Endothelial cell of umbilical vein (primary cell): Measurements from ENCODE around the gene STAT5B. TPM values are rescaled to one million over a fixed set of nuclear protein-coding genes. Genes with fewer than 3 reads are reported as not detected.
A peak's percentile ranks its signal among the peaks of the same experiment; 100 is the strongest.

Source experiments
- BruUV-seq: library from RNA; stranded (reverse); fragments of 400-500 nt; replicated peaks from 2 replicates; lab custom pipeline; 2021; lab: Mats Ljungman, UMichigan
- CTCF ChIA-PET: fragments of 300-600, 350-600 bp; sonication (Branson Sonifier 250); formaldehyde crosslinking; loops from one replicate; lab custom pipeline; 2021; ENCODE audit warnings: antibody characterized with exemption, inconsistent platforms; lab: Charles Lee
- POLR2A ChIA-PET: fragments of 300-600, 350-600 bp; sonication (Branson Sonifier 250); formaldehyde crosslinking; loops from one replicate; lab custom pipeline; 2021; ENCODE audit warnings: antibody characterized with exemption, inconsistent platforms; lab: Charles Lee
- DNase-seq: peaks from one replicate; pipeline ENCODE4 v3.0.0-alpha.2; 2011; ENCODE audit warnings: low read depth, low spot score
- FAIRE-seq: peaks from 2 replicates; lab custom pipeline; 2011; peaks lifted over from hg19 to GRCh38; lab: Jason Lieb, UNC
- H2AFZ ChIP-seq: 2 replicates; pipeline ENCODE4 v1.6.0; 2012; ENCODE audit warnings: low read depth, low read length, control low read depth, inconsistent platforms
- H3K27ac ChIP-seq: 2 replicates; pipeline ENCODE4 v1.5.1; 2011; ENCODE audit warnings: low read depth, mild to moderate bottlenecking, control low read depth, low read length, moderate library complexity; ENCODE audit not compliant: insufficient read depth
- H3K27me3 ChIP-seq, 2 experiments: 2 replicates each; pipeline versions ENCODE4 v1.6.0 to v1.6.1; 2011; ENCODE audit warnings: low read length in 2 of 2, mixed read lengths in 1 of 2; ENCODE audit not compliant: control insufficient read depth in 2 of 2, insufficient read depth in 2 of 2
- H3K36me3 ChIP-seq, 2 experiments: 2 replicates in 1 of 2; 3 replicates in 1 of 2; pipeline ENCODE4 v1.5.1; 2011; ENCODE audit warnings: low read length in 2 of 2, mild to moderate bottlenecking in 1 of 2, moderate library complexity in 1 of 2; ENCODE audit not compliant: control insufficient read depth in 2 of 2, insufficient read depth in 2 of 2; ENCODE audit errors: extremely low read depth in 1 of 2
- H3K4me1 ChIP-seq: 3 replicates; pipeline ENCODE4 v1.5.1; 2011; ENCODE audit warnings: mild to moderate bottlenecking, low read length; ENCODE audit not compliant: control insufficient read depth, insufficient read depth; ENCODE audit errors: extremely low read depth
- H3K4me2 ChIP-seq: 2 replicates; pipeline ENCODE4 v1.6.1; 2011; ENCODE audit warnings: low read length, control low read depth, mixed read lengths; ENCODE audit not compliant: insufficient read depth
- H3K4me3 ChIP-seq, 3 experiments: fragments of 200-600 bp in 1 of 3; sonication (generic), shearing (Covaris generic) in 1 of 3; replicated peaks in 1 of 3; 2 replicates each; pipeline ENCODE4 v1.5.1; 2011 to 2016; ENCODE audit warnings: control low read depth in 3 of 3, low read length in 3 of 3, mild to moderate bottlenecking in 2 of 3, inconsistent platforms in 1 of 3, low read depth in 1 of 3, moderate library complexity in 1 of 3; ENCODE audit not compliant: insufficient read depth in 1 of 3
- H3K79me2 ChIP-seq: 2 replicates; pipeline ENCODE4 v1.6.0; 2012; ENCODE audit warnings: low read length, inconsistent platforms; ENCODE audit not compliant: control insufficient read depth, insufficient read depth
- H3K9ac ChIP-seq: replicated peaks from 2 replicates; pipeline ENCODE3; 2011; ENCODE audit warnings: low read length, control low read depth; ENCODE audit not compliant: insufficient read depth; ENCODE audit errors: extremely low read depth
- H3K9me1 ChIP-seq: replicated peaks from 3 replicates; pipeline ENCODE4 v1.6.0; 2011; ENCODE audit warnings: mild to moderate bottlenecking, low read length; ENCODE audit not compliant: control insufficient read depth, insufficient read depth; ENCODE audit errors: extremely low read depth
- H3K9me3 ChIP-seq: replicated peaks from 2 replicates; pipeline ENCODE4 v1.5.1; 2012; ENCODE audit warnings: low read length, inconsistent platforms; ENCODE audit not compliant: control insufficient read depth, insufficient read depth
- H4K20me1 ChIP-seq: replicated peaks from 2 replicates; pipeline ENCODE3; 2011; ENCODE audit warnings: mild to moderate bottlenecking, low read length; ENCODE audit not compliant: control insufficient read depth, insufficient read depth; ENCODE audit errors: extremely low read depth
- FOS ChIP-seq: IDR thresholded peaks from 2 replicates; pipeline ENCODE4 v1.6.1; 2011; ENCODE audit warnings: mild to moderate bottlenecking, low read length, moderate library complexity, borderline replicate concordance; ENCODE audit not compliant: insufficient read depth
- GATA2 ChIP-seq: IDR thresholded peaks from 2 replicates; pipeline ENCODE4 v1.7.0; 2011; ENCODE audit warnings: low read depth, mild to moderate bottlenecking, moderate library complexity, mixed read lengths, low read length; ENCODE audit not compliant: insufficient read length, insufficient read depth
- JUN ChIP-seq: IDR thresholded peaks from 2 replicates; pipeline ENCODE4 v1.6.1; 2011; ENCODE audit warnings: borderline replicate concordance, low read depth; ENCODE audit not compliant: insufficient read length, insufficient read depth
- MYC ChIP-seq: IDR thresholded peaks from one replicate; pipeline ENCODE4 v1.6.1; 2011; ENCODE audit warnings: mild to moderate bottlenecking, low read depth, low read length
- POLR2A ChIP-seq: IDR thresholded peaks from 2 replicates; pipeline ENCODE4 v1.6.1; 2012; ENCODE audit warnings: low read depth, mild to moderate bottlenecking, control low read depth, low read length
- POLR2AphosphoS5 ChIP-seq: IDR thresholded peaks from 2 replicates; pipeline ENCODE4 v1.6.1; 2012; ENCODE audit warnings: low read depth, mild to moderate bottlenecking, control low read depth, low read length, moderate library complexity; ENCODE audit not compliant: insufficient read depth
- dilution Hi-C: fragments of 300-500 bp; cut with MboI; formaldehyde crosslinking; loops from one replicate; pipeline ENCODE4 v1.15.0; 2019; ENCODE audit warnings: low sequenced_read_pairs; ENCODE audit not compliant: extremely low pct_ligation_motif_present
- intact Hi-C: fragments of 100-400 bp; cut with micrococcal nuclease; formaldehyde crosslinking; loops from one replicate; pipeline ENCODE4 v1.10.0; 2022
- polyA plus RNA-seq, 4 experiments: library from polyadenylated mRNA; depleted of rRNA in 3 of 4; stranded (reverse) in 3 of 4; unstranded in 1 of 4; fragments of >200 nt; gene quantifications; 2 replicates each; pipeline versions ENCODE4 v1.2.1 to v1.2.3, GENCODE V29; 2011 to 2012; ENCODE audit warnings: missing spikeins in 1 of 4
- total RNA-seq: library from RNA; stranded (reverse); gene quantifications from 2 replicates; pipeline ENCODE4 v1.2.3, GENCODE V29; 2021
- TF ChIP-seq, protein P1 (sequence below): IDR thresholded peaks from 2 replicates; pipeline ENCODE4 v1.6.1; 2011; ENCODE audit not compliant: insufficient read depth, insufficient read length
- TF ChIP-seq, protein P2 (sequence below), 2 donors: IDR thresholded peaks; 1 replicate in 1 of 2; 2 replicates in 1 of 2; pipeline ENCODE4 v1.5.1; 2011; ENCODE audit warnings: low read length in 2 of 2, mild to moderate bottlenecking in 2 of 2, moderate library complexity in 2 of 2, control low read depth in 1 of 2, inconsistent platforms in 1 of 2, low read depth in 1 of 2; ENCODE audit not compliant: insufficient read depth in 1 of 2; ENCODE audit errors: extremely low read depth in 1 of 2

Gene STAT5B
- total and polyA plus RNA-seq, 2 donors (not counting 3 experiments of a cell fraction or from before 2014, with no cell fraction given), result 43.3 to 53.7 TPM

DNA sequence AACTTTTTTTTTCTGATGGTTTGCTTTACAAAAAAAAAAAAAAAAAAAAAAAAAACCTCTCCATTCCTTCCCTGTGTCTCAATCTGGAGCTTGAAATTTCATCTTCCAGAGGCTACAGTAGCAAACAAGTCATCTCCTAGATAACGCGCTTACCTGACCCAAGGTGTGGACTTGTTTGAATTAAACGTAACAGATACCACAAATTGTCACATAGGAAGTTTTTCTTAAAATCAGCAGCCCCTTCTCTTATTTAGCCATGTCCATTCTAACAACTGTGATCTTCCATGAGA lies 2.0 kb downstream of the STAT5B start:
- H3K27me3 ChIP-seq, result no peaks in the 10 kb centered on the region
- H2AFZ ChIP-seq, result no peak overlapping the region
- TF ChIP-seq JUN (no peak), MYC (no peak), FOS (no peak)
- peaks cover 61% of the 10 kb centered on the region for H3K79me2 ChIP-seq
- H3K4me2 ChIP-seq, result peak overlapping the region; percentile 88
- no peaks in the 10 kb centered on the region for H4K20me1 ChIP-seq
- no TSS peak for BruUV-seq
- FAIRE-seq (no peak), DNase-seq (no peak)
- intact Hi-C loops (loop anchor here (2.0 to 10.0 kb wide), 2 partner anchors 21 to 139 kb away; no protein-coding TSS in a partner anchor), dilution Hi-C loops (no loop called here)
- H3K4me3 ChIP-seq, result no peak overlapping the region
- no peak overlapping the region for H3K27ac ChIP-seq
- no peaks in the 10 kb centered on the region for H3K36me3 ChIP-seq
- no peaks in the 10 kb centered on the region for H3K9me3 ChIP-seq
- CTCF ChIA-PET, result interaction anchor here (0.6 to 2.7 kb wide), 4 partner anchors 52 to 244 kb away, joined by 3 to 35 read pairs (median 4); partner anchors contain the start of gene HCRT
- peaks cover 16% of the 10 kb centered on the region for H3K4me1 ChIP-seq
- no peaks in the 10 kb centered on the region for H3K9me1 ChIP-seq
- POLR2A ChIA-PET, result no interaction called here
- no peak overlapping the region for H3K9ac ChIP-seq

DNA sequence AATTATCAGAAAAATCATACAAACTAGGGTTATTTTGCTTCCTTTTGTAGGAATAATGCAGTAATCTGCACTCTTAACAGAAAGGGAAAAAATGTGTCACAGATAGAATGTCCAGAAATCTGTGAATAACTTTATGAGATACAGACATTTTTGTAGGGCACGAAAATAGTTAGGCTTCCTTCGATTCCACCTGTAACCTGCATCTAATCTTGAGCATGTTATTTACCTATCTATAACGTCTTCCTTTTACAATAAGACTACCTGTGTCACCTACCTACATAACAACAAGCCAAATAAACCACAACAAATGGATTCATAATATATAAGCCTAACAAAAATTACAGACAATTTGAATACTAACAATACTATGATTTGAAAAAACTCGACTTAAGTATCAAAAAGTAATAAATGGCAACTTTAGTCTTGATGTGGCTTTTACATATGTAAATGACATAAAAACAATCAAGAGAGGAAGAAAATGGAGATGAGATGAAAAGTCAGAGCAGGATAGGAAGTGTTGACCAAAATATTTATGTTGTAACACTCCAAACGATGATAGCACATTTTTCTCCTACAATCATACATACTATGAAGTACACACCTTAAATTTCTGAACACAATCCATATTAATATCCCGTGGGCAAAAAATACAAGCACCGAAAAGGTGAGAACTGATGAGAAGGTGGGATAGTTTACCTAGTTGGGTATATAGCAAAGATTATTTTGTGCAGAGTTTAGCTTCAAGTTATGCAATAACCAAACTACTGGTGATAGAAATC lies 2.5 kb downstream of the STAT5B start:
- Histone ChIP-seq H3K27me3 (no peaks in the 10 kb centered on the region), H3K79me2 (peaks cover 64% of the 10 kb centered on the region), H3K9me1 (no peaks in the 10 kb centered on the region), H3K4me2 (no peak overlapping the region), H3K36me3 (no peaks in the 10 kb centered on the region), H3K9ac (no peak overlapping the region), H2AFZ (no peak overlapping the region), H3K27ac (no peak overlapping the region), H3K4me3 (no peak overlapping the region), H3K9me3 (no peaks in the 10 kb centered on the region), H3K4me1 (peaks cover 16% of the 10 kb centered on the region), H4K20me1 (no peaks in the 10 kb centered on the region)
- no peak for FAIRE-seq
- dilution Hi-C loops (no loop called here), intact Hi-C loops (loop anchor here (2.0 to 10.0 kb wide), 2 partner anchors 21 to 139 kb away; no protein-coding TSS in a partner anchor)
- TF ChIP-seq JUN (no peak), GATA2 (no peak), POLR2A (no peak), MYC (no peak), POLR2AphosphoS5 (no peak)
- TF ChIP-seq, protein P1, sequence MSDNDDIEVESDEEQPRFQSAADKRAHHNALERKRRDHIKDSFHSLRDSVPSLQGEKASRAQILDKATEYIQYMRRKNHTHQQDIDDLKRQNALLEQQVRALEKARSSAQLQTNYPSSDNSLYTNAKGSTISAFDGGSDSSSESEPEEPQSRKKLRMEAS, result no peak
- TF ChIP-seq, protein P2, sequence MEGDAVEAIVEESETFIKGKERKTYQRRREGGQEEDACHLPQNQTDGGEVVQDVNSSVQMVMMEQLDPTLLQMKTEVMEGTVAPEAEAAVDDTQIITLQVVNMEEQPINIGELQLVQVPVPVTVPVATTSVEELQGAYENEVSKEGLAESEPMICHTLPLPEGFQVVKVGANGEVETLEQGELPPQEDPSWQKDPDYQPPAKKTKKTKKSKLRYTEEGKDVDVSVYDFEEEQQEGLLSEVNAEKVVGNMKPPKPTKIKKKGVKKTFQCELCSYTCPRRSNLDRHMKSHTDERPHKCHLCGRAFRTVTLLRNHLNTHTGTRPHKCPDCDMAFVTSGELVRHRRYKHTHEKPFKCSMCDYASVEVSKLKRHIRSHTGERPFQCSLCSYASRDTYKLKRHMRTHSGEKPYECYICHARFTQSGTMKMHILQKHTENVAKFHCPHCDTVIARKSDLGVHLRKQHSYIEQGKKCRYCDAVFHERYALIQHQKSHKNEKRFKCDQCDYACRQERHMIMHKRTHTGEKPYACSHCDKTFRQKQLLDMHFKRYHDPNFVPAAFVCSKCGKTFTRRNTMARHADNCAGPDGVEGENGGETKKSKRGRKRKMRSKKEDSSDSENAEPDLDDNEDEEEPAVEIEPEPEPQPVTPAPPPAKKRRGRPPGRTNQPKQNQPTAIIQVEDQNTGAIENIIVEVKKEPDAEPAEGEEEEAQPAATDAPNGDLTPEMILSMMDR (IDR thresholded peaks at IDR 0.05; ENCODE audit: extremely low read depth in 1 of 2, insufficient read depth in 1 of 2, low read depth in 1 of 2, low read length in 2 of 2), result no peak
- POLR2A ChIA-PET, result no interaction called here
- no TSS peak for BruUV-seq
- CTCF ChIA-PET, result interaction anchor here (0.6 to 2.7 kb wide), 6 partner anchors 12 to 244 kb away, joined by 3 to 35 read pairs (median 4); partner anchors contain the start of gene HCRT
- DNase-seq, result no peak
